Epithelial cell of prostate (primary cell): ENCODE data around the gene GGNBP2.

ENCODE experiments used
- DNase-seq: peaks from one replicate; pipeline ENCODE4 v3.0.0-alpha.2; 2011; ENCODE audit warnings: low read depth, low spot score
- H3K27ac ChIP-seq: fragments of 450-650 bp; 2 replicates; pipeline ENCODE4 v1.5.1; 2017; ENCODE audit warnings: mild to moderate bottlenecking

GGNBP2 gene

GRCh38 chr17:36625188-36625587 is 80.5 kb downstream of the GGNBP2 start:
- DNase-seq: no peak
- no peak overlapping the region for H3K27ac ChIP-seq

- no peak for DNase-seq
- no peak overlapping the region for H3K27ac ChIP-seq
Measured at GRCh38 chr17:36627101-36627500, 82.4 kb downstream of the GGNBP2 start.

GRCh38 chr17:36628576-36628975 is 83.9 kb downstream of the GGNBP2 start:
- DNase-seq: no peak
- no peak overlapping the region for H3K27ac ChIP-seq

GRCh38 chr17:36629252-36629847 is 84.6 kb downstream of the GGNBP2 start:
- no peak for DNase-seq
- no peak overlapping the region for H3K27ac ChIP-seq

GRCh38 chr17:36629970-36630502 is 85.3 kb downstream of the GGNBP2 start:
- H3K27ac ChIP-seq: no peak overlapping the region
- no peak for DNase-seq

DNA sequence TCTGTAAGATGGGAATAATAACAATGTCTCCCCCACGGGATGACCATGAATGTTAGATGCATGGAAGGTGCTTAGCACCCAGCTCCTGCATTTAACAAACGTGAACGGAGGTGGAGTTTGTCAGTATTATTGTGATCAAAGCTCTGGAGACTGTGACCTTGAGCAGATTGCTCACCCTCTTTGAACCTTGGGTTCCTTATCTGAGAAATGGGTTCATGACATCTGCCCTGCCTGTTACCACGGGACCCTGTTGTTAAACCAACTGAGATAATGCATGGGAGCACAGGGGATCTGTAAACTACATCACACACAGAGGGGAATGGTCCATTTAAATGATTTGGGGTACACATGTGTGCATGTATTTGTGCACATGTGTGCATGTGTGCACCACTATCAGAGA is 86.3 kb downstream of the GGNBP2 start:
- no peak for DNase-seq
- H3K27ac ChIP-seq: no peak overlapping the region

- no peak for DNase-seq
- H3K27ac ChIP-seq: no peak overlapping the region
Measured at GRCh38 chr17:36632916-36633771, 88.4 kb downstream of the GGNBP2 start.
